ENCODE data around the gene FGD2.
A peak's percentile ranks its signal among the peaks of the same experiment; 100 is the strongest.

DNA sequence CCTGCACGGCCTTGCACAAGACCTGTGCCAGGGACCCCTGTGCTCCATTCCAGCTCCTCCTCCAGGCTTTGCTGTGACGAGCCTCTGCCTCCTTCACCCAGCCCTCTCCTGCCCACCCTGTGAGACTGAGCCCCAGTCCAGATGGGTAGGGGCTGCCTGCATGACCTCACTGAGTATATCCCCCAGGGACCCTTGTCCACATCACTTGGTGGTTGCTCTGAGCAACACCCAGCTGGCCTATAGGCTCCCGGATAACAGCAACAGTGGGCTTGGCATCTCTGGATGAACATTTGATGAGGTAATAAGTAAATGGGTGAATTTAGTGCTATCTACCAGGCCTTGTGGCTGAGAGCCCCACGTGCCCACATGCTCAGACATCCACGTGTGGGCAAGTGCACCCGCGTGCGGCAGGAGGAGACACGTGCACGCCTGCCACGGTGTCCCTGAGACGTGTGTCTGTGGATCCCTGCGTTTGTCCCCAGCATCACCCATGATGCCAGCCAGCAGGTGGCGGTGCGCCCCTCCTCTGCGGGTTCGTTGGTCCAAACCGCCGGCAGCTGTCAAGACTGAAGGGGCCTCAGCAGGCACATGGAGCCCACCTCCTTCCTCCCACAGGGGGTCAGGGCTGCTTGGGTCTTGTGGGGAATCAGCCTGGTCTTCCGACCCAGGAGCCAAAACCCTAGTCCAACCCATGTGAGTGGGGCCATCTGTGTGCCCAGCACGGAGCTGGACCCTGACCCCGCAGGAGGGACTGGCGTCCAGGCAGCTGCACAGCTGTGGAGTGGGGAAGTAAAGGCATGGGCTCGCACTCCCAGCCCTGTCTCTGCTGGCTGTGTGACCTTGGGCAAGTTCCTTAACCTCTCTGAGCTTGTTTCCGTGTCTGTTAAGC lies 45.9 kb downstream of the FGD2 start:
- no peak for TF ChIP-seq ZNF565 (CRISPR knock-in tag; conservative IDR thresholded peaks at IDR 0.05; ENCODE audit: low read depth)
- TF ChIP-seq ZFP30 (CRISPR knock-in tag; IDR thresholded peaks at IDR 0.05) = no peak
- no peak for TF ChIP-seq ESRRG (CRISPR knock-in tag; IDR thresholded peaks at IDR 0.05)
- TF ChIP-seq, protein P1, sequence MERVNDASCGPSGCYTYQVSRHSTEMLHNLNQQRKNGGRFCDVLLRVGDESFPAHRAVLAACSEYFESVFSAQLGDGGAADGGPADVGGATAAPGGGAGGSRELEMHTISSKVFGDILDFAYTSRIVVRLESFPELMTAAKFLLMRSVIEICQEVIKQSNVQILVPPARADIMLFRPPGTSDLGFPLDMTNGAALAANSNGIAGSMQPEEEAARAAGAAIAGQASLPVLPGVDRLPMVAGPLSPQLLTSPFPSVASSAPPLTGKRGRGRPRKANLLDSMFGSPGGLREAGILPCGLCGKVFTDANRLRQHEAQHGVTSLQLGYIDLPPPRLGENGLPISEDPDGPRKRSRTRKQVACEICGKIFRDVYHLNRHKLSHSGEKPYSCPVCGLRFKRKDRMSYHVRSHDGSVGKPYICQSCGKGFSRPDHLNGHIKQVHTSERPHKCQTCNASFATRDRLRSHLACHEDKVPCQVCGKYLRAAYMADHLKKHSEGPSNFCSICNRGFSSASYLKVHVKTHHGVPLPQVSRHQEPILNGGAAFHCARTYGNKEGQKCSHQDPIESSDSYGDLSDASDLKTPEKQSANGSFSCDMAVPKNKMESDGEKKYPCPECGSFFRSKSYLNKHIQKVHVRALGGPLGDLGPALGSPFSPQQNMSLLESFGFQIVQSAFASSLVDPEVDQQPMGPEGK (CRISPR knock-in tag; IDR thresholded peaks at IDR 0.05; ENCODE audit: borderline replicate concordance) = no peak
- TF ChIP-seq ARNTL (CRISPR knock-in tag; IDR thresholded peaks at IDR 0.05; ENCODE audit: borderline replicate concordance, low read depth) = peak; percentile 65; the same call in 1 of the 2 replicates
- no peak for TF ChIP-seq RARB (CRISPR knock-in tag; IDR thresholded peaks at IDR 0.05)
